K562 (cell line): ENCODE results near the gene NEK2. TPM values are rescaled to one million over a fixed set of nuclear protein-coding genes. Genes with fewer than 3 reads are reported as not detected.
A peak's percentile ranks its signal among the peaks of the same experiment; 100 is the strongest.

Experiments
- ATAC-seq: fragments of 200-7000 bp; cut with Tn5 transposase; 3 replicates; pipeline ENCODE4 v1.9.1; 2020; ENCODE audit warnings: moderate library complexity
- BruUV-seq: library from RNA; stranded (reverse); fragments of 400-500 nt; replicated peaks from 2 replicates; lab custom pipeline; 2021; lab: Mats Ljungman, UMichigan
- CTCF ChIA-PET: fragments of 300-600 bp; formaldehyde crosslinking; extraction: SDS; loops from one replicate; lab custom pipeline; 2021; ENCODE audit warnings: low intra/inter-chr PET ratio; lab: Yijun Ruan, JAX
- POLR2A ChIA-PET: fragments of 300-600, 350-650 bp; sonication (Branson Sonifier 250); formaldehyde crosslinking; extraction: SDS; loops from one replicate; lab custom pipeline; 2021; ENCODE audit warnings: antibody characterized with exemption, inconsistent platforms; lab: Yijun Ruan, JAX
- DNase-seq, 4 experiments: peaks; one replicate each; pipeline versions ENCODE4 v3.0.0 to v3.0.0-alpha.2; 2011 to 2018; ENCODE audit warnings: low spot score in 3 of 4, mixed read lengths in 3 of 4; ENCODE audit errors: extremely low read depth in 1 of 4
- FAIRE-seq: peaks from 2 replicates; lab custom pipeline; 2011; peaks lifted over from hg19 to GRCh38; lab: Jason Lieb, UNC
- H2AFZ ChIP-seq: 2 replicates; pipeline ENCODE4 v1.6.0; 2011; ENCODE audit warnings: low read depth, low read length, control low read depth, inconsistent platforms
- H3K27ac ChIP-seq: fragments of 200-600 bp; 3 replicates; pipeline ENCODE4 v1.8.0; 2011; ENCODE audit warnings: low read depth, mild to moderate bottlenecking, control low read depth, inconsistent platforms, low read length, moderate library complexity, mixed read lengths; ENCODE audit errors: extremely low read depth
- H3K27me3 ChIP-seq, 2 experiments: fragments of 300-600 bp in 1 of 2; 2 replicates in 1 of 2; 3 replicates in 1 of 2; pipeline versions ENCODE4 v1.6.0 to v1.8.0; 2011; ENCODE audit warnings: inconsistent platforms in 2 of 2, low read length in 2 of 2, mild to moderate bottlenecking in 1 of 2, mixed read lengths in 1 of 2, moderate library complexity in 1 of 2; ENCODE audit not compliant: control insufficient read depth in 2 of 2, insufficient read depth in 2 of 2
- H3K36me3 ChIP-seq: fragments of 300-600 bp; 3 replicates; pipeline ENCODE4 v1.8.0; 2011; ENCODE audit warnings: mild to moderate bottlenecking, low read length, inconsistent platforms; ENCODE audit not compliant: control insufficient read depth, insufficient read depth
- H3K4me1 ChIP-seq, 2 experiments: fragments of 200-600 bp in 1 of 2; replicated peaks in 1 of 2; 2 replicates in 1 of 2; 3 replicates in 1 of 2; pipeline versions ENCODE4 v1.5.1 to v1.8.0; 2011; ENCODE audit warnings: inconsistent platforms in 2 of 2, low read length in 2 of 2, mild to moderate bottlenecking in 1 of 2, mixed read lengths in 1 of 2, moderate library complexity in 1 of 2; ENCODE audit not compliant: control insufficient read depth in 2 of 2, insufficient read depth in 2 of 2
- H3K4me2 ChIP-seq: 2 replicates; pipeline ENCODE4 v1.6.1; 2011; ENCODE audit warnings: low read length, control low read depth, inconsistent platforms, mixed read lengths; ENCODE audit not compliant: insufficient read depth
- H3K4me3 ChIP-seq: fragments of 200-600 bp; sonication (generic), shearing (Covaris generic); 2 replicates; pipeline ENCODE4 v1.5.1; 2016; ENCODE audit warnings: control low read depth, inconsistent platforms
- H3K79me2 ChIP-seq: fragments of 200-600 bp; 3 replicates; pipeline ENCODE4 v1.8.0; 2011; ENCODE audit warnings: low read length, inconsistent platforms; ENCODE audit not compliant: control insufficient read depth, insufficient read depth
- H3K9ac ChIP-seq, 2 experiments: 2 replicates each; pipeline versions ENCODE4 v1.6.0 to v1.6.1; 2011; ENCODE audit warnings: low read depth in 2 of 2, low read length in 2 of 2, control low read depth in 1 of 2, inconsistent platforms in 1 of 2, mild to moderate bottlenecking in 1 of 2, mixed read lengths in 1 of 2; ENCODE audit not compliant: insufficient read depth in 1 of 2
- H3K9me1 ChIP-seq: one replicate; pipeline ENCODE4 v1.6.0; 2011; ENCODE audit warnings: inconsistent platforms, mild to moderate bottlenecking, low read length, moderate library complexity; ENCODE audit not compliant: control insufficient read depth, insufficient read depth
- H3K9me3 ChIP-seq: replicated peaks from 2 replicates; pipeline ENCODE4 v1.5.1; 2011; ENCODE audit warnings: low read depth, low read length, inconsistent platforms; ENCODE audit not compliant: control insufficient read depth, insufficient read depth
- H4K20me1 ChIP-seq: replicated peaks from 2 replicates; pipeline ENCODE4 v1.6.1; 2011; ENCODE audit warnings: low read length, inconsistent platforms, mixed read lengths; ENCODE audit not compliant: control insufficient read depth, insufficient read depth
- RBM25 ChIP-seq: fragments of 200-400 bp; formaldehyde crosslinking; IDR thresholded peaks from 2 replicates; pipeline ENCODE4 v1.6.1; 2018; ENCODE audit warnings: low read length, low read depth, moderate library complexity; ENCODE audit not compliant: severe bottlenecking
- WGBS: fragments of 100-300 bp; shearing (Covaris generic); methylation state at CpG from one replicate; pipeline ENCODE4 v1.1.6; 2016; ENCODE audit warnings: low coverage, mixed read lengths; ENCODE audit not compliant: insufficient coverage; ENCODE audit errors: missing lambda C conversion rate; 5-methylcytosine and 5-hydroxymethylcytosine counted together
- in situ Hi-C: fragments of 300-500 bp; cut with MboI; formaldehyde crosslinking; loops from 4 replicates; pipeline ENCODE4 v1.15.0; 2018; ENCODE audit warnings: inconsistent platforms, mixed read lengths
- intact Hi-C: fragments of 100-400 bp; cut with micrococcal nuclease; formaldehyde crosslinking; loops from 2 replicates; pipeline ENCODE4 v1.14.2; 2022
- polyA plus RNA-seq, 8 experiments: library from polyadenylated mRNA; depleted of rRNA in 4 of 8; stranded (reverse) in 5 of 8; unstranded in 3 of 8; fragments of >200 nt; fragmentation: Nextera tagmentation in 2 of 8; fragmentation: Illumina TruSeq in 1 of 8; extraction: Ambion mirVana in 2 of 8; extraction: Trizol in 1 of 8; gene quantifications; 2 replicates each; pipeline versions ENCODE4 v1.2.1 to v1.2.3, GENCODE V29; 2011 to 2014; ENCODE audit warnings: inconsistent platforms in 1 of 8, missing spikeins in 1 of 8
- total RNA-seq, 7 experiments: library from RNA; depleted of rRNA in 6 of 7; stranded (reverse); fragments of >200 nt in 6 of 7; fragmentation: Illumina TruSeq in 2 of 7; extraction: Trizol in 2 of 7; gene quantifications; 2 replicates each; pipeline versions ENCODE4 v1.2.1 to v1.2.3, GENCODE V29; 2011 to 2021; ENCODE audit warnings: low replicate concordance in 1 of 7
- TF ChIP-seq, protein P1 (sequence below): fragments of 450-650 bp; formaldehyde crosslinking; IDR thresholded peaks from 2 replicates; pipeline ENCODE4 v1.4.0; 2022; ENCODE audit warnings: missing genetic modification characterization
- TF ChIP-seq, protein P2 (sequence below): IDR thresholded peaks from 2 replicates; pipeline ENCODE4 v1.6.1; 2016; ENCODE audit warnings: missing genetic modification characterization, missing compliant biosample characterization
- TF ChIP-seq, protein P3 (sequence below): fragments of 450-650 bp; formaldehyde crosslinking; IDR thresholded peaks from 2 replicates; pipeline ENCODE4 v1.4.0; 2022; ENCODE audit warnings: missing genetic modification characterization

NEK2 gene
- total and polyA plus RNA-seq, 9 of the 15 experiments (the other 6 are each of a cell fraction or from before 2014, with no cell fraction given), result 30.0 to 74.7 (median 66.4) TPM

DNA sequence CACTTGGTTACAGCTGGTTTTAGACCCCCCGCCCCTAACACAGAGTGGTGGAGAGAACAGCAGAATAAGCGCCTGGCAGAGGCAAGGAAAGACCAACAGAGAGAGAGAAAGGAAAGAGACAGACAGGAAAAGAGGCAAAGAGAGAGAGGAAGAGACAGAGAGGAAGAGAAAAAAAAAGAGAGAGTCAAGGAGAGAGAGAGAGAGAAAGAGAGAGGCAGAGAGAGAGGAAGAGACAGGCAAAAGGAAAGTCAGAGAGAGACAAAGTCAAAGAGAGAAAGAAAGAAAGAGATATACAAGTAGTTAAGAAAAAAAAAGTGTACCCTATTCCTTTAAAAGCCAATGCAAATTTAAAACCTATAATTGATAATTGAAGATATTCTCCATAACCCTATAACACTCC lies 13.0 kb upstream of the NEK2 start:
- DNase-seq (no peak), FAIRE-seq (no peak), ATAC-seq (no peak)
- H3K4me2 ChIP-seq, result no peak overlapping the region
- H3K27me3 ChIP-seq, result peaks cover 5 to 18% of the 10 kb centered on the region in 2 experiments; a peak in 3 of 5 replicates
- 0 out of 2 replicates have a peak, but pooled peaks cover 4% of the 10 kb centered on the region for H4K20me1 ChIP-seq
- no peaks in the 10 kb centered on the region; the same call in 1 of the 2 replicates for H3K9me3 ChIP-seq
- ChIA-PET POLR2A (no interaction called here), CTCF (no interaction called here)
- BruUV-seq, result no TSS peak
- H3K9me1 ChIP-seq, result no peaks in the 10 kb centered on the region
- no peaks in the 10 kb centered on the region for H3K79me2 ChIP-seq
- H2AFZ ChIP-seq, result 0 out of 2 replicates have a peak overlapping the region, but pooled peaks have one; percentile 36
- in situ Hi-C loops (loop anchor here (25.0 kb wide), 2 partner anchors 349 to 674 kb away; partner anchors contain the start of genes DTL and INTS7), intact Hi-C loops (no loop called here)
- no peak overlapping the region for H3K27ac ChIP-seq
- H3K4me3 ChIP-seq, result no peak overlapping the region
- peaks cover 0 to 3% of the 10 kb centered on the region in 2 experiments; a peak in 2 of 5 replicates for H3K4me1 ChIP-seq
- TF ChIP-seq, protein P1, sequence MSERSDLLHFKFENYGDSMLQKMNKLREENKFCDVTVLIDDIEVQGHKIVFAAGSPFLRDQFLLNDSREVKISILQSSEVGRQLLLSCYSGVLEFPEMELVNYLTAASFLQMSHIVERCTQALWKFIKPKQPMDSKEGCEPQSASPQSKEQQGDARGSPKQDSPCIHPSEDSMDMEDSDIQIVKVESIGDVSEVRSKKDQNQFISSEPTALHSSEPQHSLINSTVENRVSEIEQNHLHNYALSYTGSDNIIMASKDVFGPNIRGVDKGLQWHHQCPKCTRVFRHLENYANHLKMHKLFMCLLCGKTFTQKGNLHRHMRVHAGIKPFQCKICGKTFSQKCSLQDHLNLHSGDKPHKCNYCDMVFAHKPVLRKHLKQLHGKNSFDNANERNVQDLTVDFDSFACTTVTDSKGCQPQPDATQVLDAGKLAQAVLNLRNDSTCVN (CRISPR knock-in tag), result 0 out of 2 replicates have a peak, but pooled peaks have one; percentile 45
- TF ChIP-seq, protein P2, sequence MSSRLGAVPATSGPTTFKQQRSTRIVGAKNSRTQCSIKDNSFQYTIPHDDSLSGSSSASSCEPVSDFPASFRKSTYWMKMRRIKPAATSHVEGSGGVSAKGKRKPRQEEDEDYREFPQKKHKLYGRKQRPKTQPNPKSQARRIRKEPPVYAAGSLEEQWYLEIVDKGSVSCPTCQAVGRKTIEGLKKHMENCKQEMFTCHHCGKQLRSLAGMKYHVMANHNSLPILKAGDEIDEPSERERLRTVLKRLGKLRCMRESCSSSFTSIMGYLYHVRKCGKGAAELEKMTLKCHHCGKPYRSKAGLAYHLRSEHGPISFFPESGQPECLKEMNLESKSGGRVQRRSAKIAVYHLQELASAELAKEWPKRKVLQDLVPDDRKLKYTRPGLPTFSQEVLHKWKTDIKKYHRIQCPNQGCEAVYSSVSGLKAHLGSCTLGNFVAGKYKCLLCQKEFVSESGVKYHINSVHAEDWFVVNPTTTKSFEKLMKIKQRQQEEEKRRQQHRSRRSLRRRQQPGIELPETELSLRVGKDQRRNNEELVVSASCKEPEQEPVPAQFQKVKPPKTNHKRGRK, result peak; percentile 88
- TF ChIP-seq, protein P3, sequence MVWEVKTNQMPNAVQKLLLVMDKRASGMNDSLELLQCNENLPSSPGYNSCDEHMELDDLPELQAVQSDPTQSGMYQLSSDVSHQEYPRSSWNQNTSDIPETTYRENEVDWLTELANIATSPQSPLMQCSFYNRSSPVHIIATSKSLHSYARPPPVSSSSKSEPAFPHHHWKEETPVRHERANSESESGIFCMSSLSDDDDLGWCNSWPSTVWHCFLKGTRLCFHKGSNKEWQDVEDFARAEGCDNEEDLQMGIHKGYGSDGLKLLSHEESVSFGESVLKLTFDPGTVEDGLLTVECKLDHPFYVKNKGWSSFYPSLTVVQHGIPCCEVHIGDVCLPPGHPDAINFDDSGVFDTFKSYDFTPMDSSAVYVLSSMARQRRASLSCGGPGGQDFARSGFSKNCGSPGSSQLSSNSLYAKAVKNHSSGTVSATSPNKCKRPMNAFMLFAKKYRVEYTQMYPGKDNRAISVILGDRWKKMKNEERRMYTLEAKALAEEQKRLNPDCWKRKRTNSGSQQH (CRISPR knock-in tag), result peak; percentile 48; the same call in 1 of the 2 replicates
- no peak for TF ChIP-seq RBM25
- no peaks in the 10 kb centered on the region for H3K36me3 ChIP-seq
- no peak overlapping the region for H3K9ac ChIP-seq
- whole genome bisulfite sequencing, result 52% methylated on average over 2 of the region's 2 CpGs
